ENCODE data around the gene GPR156.

DNA sequence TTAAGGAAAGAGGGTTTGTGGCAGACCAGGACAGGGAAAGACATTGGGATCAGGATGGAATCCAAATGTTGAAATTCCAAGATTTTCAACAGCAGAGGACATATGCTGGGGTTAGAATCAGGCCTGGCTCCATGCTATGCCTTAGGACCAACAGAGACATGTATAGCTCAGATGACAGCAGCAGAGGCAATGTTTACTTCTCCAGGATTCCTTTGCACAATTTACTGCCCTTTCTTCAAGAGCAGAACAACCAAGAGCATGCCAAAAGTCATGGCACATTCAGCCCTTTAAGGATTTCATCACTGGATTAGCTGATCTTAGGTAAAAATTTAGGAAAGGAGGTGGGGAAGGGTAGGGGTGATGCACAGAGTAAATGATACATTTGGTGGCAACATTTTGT, 121.2 kb downstream of the GPR156 start:
- no peak for TF ChIP-seq CTCF (conservative IDR thresholded peaks at IDR 0.05)
- TF ChIP-seq EZH2 (IDR thresholded peaks at IDR 0.05; ENCODE audit: low read depth), result no peak

Measured in PC-9 (cell line).